Measurements from ENCODE around the gene ZNF662.

DNA sequence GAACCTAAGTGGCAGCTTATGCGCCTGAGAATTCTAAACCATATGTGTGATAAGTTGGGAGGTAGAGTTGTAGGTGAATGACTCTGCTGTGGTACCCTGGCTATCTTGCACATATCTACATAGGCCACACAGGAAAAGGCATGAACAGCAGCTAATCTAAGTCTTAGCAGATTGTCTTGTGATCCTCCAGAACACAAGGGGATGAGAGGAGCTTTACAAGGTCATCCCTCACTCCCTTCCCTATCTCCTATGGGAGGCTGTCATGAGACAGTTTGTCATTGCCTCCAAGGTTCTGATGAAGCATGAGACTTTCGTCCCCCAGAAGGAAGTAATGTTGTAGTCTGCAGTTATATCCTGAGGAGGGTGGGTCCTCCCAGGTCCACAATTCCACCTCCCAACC, 3.7 kb upstream of the ZNF662 start:
- TF ChIP-seq GATA3 (IDR thresholded peaks at IDR 0.05; ENCODE audit: low read depth, low read length) (no peak), GATA2 (IDR thresholded peaks at IDR 0.05; ENCODE audit: low read depth, low read length) (no peak)
